ENCODE data around the gene RAVER2. TPM values are rescaled to one million over a fixed set of nuclear protein-coding genes. Genes with fewer than 3 reads are reported as not detected.
"Not testable (repeated sequence)": the region's sequence is repeated elsewhere in the genome, so short reads cannot be mapped to it uniquely, and the experiment has no call there.

RAVER2 gene
- polyA plus RNA-seq, 5 donors: 25.8 to 38.5 (median 34.0) TPM

DNA sequence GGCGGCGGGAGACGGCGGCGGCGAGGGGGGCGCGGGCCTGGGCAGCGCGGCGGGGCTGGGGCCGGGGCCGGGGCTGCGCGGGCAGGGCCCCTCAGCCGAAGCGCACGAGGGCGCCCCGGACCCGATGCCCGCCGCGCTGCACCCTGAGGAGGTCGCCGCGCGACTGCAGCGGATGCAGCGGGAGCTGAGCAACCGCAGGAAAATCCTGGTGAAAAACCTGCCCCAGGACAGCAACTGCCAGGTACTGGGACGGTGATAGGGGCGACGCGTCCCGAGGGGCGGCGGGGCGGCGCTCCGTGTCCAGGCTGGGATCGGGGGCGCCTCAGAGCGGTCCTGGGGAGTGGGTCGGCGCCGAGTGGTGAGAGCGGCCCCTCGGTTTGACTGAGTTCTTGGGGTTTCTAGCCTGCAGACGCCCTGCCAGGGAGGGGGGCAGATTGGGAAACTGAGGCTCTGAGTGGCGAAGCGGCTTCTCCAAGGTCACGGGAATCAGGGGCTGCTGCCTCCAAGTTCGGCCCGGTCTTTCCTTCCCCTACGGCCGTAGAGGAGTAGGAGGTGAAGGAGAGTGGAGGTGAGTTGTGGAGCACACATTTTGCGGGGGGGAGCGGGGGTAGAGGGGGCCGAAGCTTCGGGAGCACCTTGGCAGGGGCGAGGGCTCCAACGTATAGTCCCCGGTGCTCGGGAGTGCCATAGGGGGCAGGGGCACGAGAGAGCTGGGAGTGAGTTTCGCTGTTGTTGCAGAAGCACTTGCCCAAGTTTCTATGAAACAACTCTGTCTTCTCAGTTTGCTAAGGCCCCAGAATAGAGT lies 508 bp downstream of the RAVER2 start:
- DNase-seq: peak; percentile 27 to 49

DNA sequence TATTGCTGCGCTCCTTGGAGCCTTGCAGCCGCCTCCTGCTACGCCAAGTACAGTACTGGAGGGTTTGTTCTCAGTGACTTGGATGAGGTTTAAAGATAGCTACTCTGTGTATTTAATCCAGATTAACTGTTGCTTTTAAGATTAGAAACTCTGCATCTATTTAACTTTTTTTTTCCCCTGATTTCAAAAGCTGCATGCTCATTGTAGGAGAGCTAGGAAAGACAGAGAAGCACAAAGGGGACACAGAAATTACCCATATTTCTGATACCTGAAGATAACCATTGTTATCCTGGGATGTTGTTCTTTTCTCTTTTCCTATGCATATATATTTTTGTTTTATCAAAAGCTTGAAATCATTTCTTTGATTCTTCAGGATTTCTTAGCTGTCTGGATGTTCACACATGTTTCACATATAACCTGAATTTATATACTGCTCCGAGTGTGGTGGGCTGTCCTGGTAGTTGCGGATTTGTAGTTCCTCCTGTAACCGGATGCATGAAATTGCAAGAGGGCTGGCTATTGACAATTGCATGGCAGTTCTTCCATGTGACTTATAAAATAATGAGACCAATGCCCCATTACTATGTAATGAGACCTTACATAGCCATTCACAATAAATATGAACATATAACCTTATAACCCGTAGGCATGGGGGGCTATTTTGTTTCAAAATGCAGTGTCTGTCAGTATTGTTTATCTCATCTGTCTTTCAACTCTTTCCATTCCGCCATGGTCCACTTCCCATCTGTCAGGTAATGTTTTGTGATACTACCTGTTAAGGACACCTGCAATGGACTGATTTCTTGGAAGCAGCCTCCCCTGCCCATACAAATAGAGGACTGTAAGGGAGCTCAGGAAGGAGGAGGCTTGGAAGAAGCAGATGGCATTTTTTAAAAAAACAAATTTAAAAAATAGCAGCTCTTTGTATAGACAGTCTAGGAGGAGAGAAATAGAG lies 1.4 kb downstream of the RAVER2 start:
- peak in 1 of 2 donors; percentile 31 for DNase-seq

DNA sequence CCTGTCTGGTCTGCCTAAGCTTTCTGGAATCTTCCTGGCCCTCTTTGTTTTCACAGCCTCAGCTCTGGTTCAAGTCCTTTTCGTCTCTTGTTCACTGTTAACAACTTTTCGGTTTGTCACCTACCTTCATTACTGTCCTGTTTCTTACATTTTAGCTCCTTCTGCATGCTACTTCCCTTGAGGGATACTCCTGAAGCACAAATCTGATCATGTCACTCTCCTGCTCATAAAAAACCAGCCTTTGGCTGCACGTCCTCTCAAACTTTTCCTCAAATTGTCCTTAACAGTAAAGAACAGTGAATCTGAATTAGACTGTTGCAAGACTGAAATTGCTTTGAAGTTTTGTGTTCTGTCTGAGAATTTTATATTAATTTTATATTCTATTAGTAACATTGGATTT lies 3.3 kb downstream of the RAVER2 start:
- no peak for DNase-seq

DNA sequence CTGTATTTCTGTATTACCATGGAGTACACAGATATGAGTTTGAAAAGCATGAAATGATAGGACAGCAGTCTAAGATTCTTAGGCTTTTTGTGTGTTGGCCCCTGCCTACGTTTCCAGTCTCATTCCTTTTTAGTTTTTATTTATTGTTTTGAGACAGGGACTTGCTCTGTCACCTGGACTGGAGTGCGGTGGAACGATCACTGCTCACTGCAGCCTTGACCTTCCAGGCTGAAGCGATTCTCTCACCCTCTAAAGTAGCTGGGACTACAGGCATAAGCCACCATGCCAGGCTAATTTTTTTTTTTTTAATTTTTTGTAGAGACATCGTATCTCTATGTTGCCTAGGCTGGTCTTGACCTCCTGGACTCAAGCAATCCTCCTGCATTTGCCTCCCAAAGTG lies 3.8 kb downstream of the RAVER2 start:
- DNase-seq: no peak

DNA sequence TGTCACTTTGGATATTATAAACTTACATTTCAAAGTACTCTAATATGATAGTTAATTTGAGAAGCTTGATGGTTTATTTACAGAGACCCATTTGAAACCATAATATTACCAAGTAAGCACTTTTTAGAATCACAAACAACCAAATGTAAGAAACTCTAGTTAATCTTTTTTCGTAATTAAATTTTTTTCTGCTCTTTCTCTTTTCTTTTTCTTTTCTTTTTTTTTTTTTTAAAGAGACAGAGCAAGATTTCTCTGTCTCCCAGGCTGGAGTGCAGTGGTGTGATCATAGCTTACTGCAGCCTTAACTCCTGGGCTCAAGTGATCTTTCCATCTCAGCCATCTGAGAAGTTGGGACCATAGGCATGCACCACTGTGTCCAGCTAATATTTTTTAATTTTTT lies 5.2 kb downstream of the RAVER2 start:
- DNase-seq: no peak

DNA sequence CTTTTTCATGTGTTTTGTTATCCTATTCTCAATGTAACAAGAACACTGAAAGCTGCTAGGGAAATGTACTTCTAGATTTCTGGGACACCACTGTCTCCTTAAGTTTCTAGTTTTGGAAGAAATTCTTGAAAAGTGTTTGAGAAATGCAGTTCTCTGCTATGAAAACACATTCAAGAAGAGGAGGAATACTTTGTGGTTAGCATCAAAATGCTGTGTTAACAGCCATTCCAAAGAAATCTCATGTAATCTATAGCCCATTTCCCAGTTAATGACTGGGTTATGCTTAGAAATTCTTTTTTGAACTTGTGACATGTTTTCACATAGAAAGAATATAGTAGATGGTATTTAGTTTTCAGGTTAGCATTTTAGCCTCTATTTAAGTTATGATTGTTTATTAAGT lies 6.0 kb downstream of the RAVER2 start:
- no peak for DNase-seq

DNA sequence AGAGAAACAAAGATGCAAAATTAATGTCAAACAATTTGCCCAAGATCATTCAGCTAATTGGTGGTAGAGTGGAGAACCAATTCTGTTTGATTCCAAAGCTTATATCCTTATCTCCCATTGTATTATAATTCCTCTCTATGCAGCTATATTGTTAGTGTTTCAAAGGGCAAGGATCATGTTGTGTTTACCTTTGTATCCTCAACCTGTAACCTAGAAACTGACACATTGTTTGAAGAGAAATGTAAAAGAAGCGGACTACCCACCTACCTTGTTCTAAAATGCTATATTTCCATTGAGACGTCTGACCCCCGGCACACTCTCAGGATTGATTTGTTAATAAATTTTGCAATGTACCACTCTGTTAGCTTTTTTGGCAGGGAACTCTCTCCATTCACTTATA lies 9.3 kb downstream of the RAVER2 start:
- no peak for DNase-seq

DNA sequence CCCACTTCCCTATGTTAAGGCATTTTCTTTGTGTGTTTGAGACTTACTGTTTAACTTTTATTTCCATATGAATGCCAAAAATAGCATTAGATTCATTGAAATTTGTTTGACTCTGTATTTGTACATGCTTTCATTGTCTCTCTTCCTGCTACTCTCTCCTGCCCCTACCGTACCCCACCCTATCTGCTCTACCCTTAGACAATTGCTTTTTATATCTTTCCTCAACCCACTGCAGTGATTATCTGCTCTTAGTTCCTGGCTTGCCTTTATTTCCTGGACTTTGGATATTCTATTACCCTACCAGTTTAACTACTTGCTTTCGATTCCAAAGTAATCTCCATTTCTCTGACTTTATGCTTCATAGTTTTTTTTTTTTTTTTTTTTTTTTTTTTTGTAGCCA lies 10.5 kb downstream of the RAVER2 start:
- no peak for DNase-seq

DNA sequence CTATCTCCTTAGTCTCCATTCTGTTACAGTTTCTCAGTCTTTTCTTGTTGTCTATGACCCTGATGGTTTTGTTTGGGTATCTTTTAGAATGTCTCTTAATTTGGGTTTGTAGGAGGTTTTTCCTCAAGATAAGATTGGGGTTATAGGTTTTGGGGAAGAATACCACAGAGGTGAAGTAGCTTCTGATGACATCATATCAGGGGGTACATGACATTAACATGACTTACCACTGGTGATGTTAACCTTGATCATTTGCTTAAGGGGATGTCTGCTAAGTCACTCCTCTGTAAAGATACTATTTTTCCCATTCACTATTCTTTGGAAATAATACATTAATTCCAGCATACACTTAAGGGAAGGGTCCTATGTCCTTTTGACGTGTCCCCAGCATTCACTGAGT lies 11.9 kb downstream of the RAVER2 start:
- DNase-seq: no peak

DNA sequence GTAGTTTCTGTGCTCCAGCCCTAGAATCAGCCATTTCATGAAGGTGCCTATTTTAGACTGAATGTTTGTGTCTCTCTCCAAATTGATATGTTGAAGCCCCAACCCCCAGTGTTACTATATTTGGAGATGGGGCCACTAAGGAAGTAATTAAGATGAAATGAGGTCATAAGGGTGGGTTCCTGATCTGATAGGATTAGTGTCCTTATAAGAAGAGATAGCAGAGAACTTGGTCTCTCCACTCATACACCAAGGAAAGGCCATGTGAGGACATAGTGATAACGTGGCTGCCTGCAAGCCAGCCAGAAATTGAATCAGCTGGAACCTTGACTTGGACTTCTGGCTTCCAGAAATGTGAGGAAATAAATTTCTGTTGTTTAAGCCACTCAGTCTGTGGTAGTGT lies 12.3 kb downstream of the RAVER2 start:
- no peak for DNase-seq

DNA sequence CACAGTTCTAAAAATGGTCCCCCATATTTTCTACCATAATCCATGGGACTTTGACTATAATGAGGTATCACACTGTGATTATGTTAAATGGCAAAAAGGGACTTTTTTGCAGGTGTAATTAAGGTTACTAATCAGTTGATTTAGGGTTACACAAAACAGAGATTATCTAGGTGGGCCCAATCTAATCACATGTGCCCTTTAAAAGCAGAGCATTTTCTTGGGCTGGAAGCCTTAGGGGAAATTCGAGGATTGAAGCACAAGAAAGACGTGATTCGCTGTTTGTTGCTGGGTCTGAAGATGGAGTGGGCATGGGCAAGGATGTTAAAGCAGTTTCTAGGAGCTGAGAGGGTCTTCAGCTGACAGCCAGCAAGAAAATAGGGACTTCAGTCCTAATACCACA lies 13.4 kb downstream of the RAVER2 start:
- DNase-seq: no peak

DNA sequence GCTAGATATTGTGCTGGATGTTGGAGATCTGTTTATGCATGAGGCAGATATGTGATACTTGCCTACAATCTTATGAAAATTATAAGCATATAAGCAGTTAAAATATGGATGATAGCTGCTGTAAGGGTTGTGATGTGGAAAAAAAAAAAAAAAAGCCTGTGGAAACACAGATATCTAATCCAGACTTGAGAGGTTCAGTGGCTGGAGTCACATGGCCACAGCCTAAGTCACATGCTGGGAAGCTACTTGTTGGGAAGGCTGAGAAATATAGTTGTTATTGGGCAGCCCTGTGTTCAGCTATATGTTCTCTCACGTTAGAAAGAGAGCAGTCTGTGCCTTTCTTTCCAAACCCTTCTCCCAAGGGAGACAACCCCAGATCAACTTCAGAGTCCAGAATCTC lies 15.1 kb downstream of the RAVER2 start:
- no peak for DNase-seq

DNA sequence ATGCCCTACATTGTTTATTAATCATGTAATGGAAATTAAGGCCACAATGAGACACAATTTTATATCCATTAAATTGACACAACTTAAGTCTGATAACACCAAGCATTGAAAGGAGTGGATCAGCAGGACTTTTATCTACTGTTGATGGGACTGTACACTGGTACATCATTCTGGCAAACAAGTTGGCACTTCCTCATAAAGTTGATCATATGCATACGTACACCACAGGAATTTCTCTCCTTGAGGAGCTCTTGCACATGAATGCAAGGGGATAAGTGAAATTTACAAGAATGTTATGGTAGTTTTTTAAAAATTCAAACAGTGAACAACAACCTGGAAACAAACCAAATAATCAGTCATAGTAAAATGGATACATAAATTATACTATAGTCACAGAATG lies 20.1 kb downstream of the RAVER2 start:
- no peak for DNase-seq

DNA sequence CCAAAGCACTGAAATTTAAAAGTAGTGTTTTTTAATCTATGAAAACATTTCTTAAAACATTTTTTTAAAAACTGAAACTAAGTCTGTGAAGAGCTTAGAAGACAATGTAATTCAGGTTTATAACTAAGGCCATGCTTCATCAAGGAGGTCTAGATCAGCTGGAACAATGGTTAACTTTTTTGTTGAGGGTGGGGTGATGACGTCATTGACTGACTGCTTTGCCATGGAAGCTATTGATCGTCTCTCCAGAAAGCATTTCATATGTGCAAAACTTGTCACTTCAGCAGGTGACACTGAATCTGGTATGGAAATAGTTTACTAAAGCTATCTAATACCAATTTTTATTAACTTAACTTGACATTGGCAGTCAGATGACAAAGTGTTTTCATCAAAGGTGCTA lies 21.0 kb downstream of the RAVER2 start:
- DNase-seq: no peak

DNA sequence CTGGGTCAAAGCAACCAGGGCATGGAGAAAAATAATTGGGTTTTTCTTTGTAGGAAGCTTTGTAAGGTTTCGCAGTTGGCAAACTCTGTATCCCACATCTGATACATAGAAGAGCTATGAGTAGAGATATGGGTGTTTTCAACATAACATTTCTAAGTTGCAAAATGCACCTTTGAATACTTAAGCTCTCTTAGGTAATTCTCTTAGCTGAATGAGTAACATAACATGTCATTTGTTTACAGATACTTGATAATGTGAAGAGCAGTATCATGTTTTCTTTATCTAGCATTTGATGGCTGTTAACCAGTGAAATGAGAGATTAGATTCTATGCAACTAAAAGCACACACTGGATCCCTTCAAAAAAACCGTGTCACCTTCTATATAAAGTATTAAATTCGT lies 21.6 kb downstream of the RAVER2 start:
- DNase-seq: no peak

DNA sequence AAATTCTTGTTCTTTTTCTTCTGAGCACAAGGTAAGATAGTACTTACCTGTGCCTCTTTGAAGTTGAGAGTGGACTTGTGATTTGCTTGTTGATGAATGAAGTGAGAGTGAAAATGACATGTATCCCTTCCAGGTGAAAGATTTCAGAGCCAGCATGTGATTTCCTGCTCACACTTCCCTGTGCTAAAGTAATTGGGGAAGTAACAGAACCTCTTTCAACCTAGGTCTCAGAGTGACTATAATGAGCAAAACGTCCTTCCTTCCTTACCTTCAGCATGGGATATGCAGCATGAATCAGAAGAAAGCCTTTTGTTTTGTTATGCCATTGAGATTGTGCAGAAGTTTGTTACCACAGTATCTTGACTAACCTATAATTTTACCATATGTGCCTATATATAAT lies 24.6 kb downstream of the RAVER2 start:
- DNase-seq: no peak

DNA sequence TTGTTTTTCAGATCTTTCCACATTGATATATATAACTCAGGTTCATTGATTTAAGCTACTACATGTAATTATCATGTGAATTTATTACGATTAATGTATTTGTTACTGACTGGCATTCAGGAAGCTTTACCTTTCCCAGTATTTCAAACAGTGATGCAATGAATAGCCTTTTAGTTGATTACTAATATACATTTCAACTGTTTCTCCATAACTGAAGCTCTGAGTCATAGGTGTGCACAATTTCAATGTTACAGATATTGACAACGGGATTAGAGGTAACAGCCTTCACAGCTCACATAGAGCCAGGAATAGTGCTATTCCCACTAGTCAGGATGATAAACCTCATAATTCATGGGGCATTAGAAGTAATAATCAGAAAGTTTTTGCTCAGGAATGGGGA lies 25.1 kb downstream of the RAVER2 start:
- DNase-seq: no peak

DNA sequence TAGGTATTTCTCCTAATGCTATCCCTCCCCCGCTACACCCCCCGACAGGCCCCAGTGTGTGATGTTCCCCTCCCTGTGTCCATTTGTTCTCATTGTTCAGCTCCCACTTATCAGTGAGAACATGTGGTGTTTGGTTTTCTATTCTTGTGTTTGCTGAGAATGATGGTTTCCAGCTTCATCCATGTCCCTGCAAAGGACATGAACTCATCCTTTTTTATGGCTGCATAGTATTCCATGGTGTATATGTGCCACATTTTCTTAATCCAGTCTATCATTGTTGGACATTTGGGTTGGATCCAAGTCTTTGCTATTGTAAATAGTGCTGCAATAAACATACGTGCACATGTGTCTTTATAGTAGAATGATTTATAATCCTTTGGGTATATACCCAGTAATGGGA lies 28.4 kb downstream of the RAVER2 start:
- DNase-seq: not testable (repeated sequence)

DNA sequence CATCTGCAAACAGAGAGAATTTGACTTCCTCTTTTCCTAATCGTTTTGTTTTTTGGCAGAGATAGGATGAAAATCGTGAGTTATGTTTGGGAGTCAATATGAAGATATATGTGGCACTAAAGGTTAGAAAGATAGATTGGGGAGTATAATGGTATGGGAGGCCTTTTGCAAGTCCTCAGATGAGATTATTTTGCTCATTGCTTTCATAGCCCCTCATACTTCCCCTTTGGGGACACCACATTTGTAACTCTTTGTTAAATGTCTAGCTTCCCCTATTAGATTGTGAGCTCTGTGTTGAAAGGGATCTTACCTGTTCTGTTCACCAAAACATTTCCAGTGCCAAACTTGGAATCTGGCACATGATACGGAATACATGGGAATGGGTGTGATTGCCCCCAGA lies 30.2 kb downstream of the RAVER2 start:
- no peak for DNase-seq

DNA sequence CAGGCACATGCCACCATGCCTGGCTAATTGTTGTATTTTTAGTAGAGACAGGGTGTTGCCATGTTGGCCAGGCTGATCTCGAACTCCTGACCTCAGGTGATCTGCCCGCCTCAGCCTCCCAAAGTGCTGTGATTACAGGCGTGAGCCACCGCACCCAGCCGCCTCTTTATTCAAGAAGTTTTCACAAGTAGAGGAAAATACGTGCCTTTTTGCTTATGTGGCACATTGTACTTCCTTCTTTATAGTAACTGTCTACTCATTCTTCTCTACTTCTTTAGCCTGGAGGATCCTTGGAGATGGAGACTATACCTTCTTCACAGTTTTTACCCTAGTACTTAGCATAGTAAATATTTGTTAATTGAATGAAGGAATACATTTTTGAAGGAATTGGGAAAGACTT lies 37.2 kb downstream of the RAVER2 start:
- not testable (repeated sequence) for DNase-seq

DNA sequence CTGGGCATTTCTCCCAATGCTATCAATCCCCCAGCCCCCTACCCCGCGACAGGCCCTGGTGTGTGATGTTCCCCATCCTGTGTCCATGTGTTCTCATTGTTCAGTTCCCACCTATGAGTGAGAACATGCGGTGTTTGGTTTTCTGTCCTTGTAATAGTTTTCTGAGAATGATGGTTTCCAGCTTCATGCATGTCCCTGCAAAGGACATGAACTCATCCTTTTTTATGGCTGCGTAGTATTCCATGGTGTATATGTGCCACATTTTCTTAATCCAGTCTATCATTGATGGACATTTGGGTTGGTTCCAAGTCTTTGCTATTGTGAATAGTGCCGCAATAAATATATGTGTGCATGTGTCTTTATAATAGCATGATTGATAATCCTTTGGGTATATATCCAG lies 38.0 kb downstream of the RAVER2 start:
- DNase-seq: not testable (repeated sequence)

DNA sequence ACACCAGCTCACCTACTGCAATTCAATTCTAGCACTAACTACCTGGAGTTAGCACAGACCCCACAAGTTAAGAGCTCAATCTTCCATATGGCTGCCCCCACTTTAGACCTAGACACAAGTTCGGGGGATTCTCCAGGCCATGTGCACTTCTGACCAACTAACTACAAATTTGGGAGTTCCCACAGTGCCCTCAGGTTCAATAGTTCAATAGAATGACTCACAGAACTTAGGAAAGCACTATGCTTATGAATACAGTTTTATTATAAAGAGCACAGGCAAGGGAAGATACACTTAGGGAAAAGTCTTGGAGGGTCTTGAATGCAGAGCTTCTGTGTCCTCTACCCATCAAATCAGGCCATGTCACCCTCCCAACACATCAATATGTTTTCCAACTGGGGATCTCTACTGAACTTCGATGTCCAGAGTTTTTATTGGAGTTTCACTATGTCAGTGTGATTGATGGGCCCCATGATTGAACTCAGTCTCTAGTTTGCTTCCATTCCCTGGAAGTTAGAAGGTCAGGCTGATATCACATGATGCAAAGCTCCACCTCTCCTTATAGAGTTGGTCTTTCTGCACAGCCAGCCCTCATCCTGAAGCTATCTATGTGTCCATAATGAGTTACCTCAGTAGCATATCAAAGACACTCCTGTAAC lies 46.1 kb downstream of the RAVER2 start:
- no peak for DNase-seq

DNA sequence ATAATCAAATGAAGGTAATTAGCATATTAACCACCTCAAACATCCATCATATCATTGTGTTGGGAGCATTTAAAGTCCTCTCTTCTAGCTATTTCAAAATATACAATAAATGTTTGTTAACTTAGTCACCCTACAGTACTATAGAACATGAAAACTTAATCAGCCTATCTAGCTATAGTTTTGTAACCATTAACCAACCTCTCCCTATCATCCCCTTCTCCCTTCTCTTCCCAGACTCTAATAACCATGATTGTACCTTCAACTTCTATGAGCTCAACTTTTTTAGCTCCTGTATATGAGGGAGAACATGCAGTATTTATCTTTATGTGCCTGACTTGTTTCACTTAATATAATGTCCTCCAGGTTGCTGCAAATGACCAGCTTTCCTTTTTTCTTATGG lies 54.0 kb downstream of the RAVER2 start:
- DNase-seq: no peak

All from right lung (tissue), 5 donors.